Measurements from ENCODE around the gene TULP1. TPM values are rescaled to one million over a fixed set of nuclear protein-coding genes. Genes with fewer than 3 reads are reported as not detected.

TULP1 gene
- total and polyA plus RNA-seq, 2 of the 8 experiments (the other 6 are each of a cell fraction or from before 2014, with no cell fraction given) = 3.2 to 6.8 TPM

DNA sequence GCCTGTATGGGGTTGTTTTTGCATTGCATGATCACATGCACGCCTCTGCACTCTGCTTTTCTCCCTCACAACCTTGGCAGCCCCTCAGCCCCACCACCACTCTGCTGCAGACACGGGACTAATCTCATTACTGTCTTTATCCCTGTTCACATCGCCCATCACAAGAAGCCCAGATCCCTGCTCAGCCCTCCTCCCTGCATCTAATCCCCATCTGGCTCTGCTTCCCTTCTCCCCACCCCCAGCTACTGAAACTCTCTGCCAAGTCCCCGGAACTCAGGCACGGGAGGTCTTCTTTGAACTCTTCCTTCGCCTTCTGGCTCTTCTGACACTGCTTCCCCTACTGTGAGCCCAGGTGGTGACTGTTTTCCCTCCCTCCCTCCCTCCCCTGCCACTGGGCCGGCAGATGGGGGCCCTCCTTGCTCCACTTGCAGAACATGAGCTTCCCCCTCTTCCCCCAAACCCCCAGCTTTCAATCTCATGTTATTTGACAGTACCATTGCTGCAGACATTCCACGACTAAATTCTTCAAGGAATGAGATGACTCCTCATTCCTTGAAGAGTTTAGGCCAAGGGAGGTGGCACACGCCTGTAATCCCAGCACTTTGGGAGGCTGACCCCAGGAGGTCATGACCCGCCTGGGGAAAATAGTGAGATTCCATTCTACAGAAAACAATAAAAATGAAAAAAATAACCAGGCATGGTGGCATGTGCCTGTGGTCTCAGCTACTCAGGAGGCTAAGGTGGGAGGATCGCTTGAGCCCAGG is 21.9 kb upstream of the TULP1 start:
- Histone ChIP-seq H2AFZ (ENCODE audit: low read length) (peak overlapping the region; percentile 89), H3K9ac (replicated peaks in 1 of 4; ENCODE audit: extremely low read depth in 1 of 4, low read depth in 3 of 4, low read length in 3 of 4) (no peak overlapping the region), H2BK5ac (ENCODE audit: low read depth, low read length) (0 out of 2 replicates have a peak overlapping the region, but pooled peaks have one; percentile 18), H2BK20ac (ENCODE audit: low read length) (no peak overlapping the region), H3K36me3 (ENCODE audit: control insufficient read depth in 2 of 4, insufficient read depth in 4 of 4, low read length in 3 of 4) (no peaks in the 10 kb centered on the region), H3K14ac (ENCODE audit: insufficient read length) (no peak overlapping the region), H3K27me3 (replicated peaks in 1 of 4; ENCODE audit: control insufficient read depth in 3 of 4, extremely low read depth in 1 of 4, insufficient read depth in 3 of 4, low read length in 3 of 4) (no peaks in the 10 kb centered on the region), H2BK12ac (ENCODE audit: low read depth, low read length) (peak overlapping the region; percentile 78; the same call in 1 of the 2 replicates), H3K79me1 (ENCODE audit: low read depth, low read length) (no peaks in the 10 kb centered on the region), H3K4me1 (replicated peaks in 1 of 4; ENCODE audit: control insufficient read depth in 3 of 4, insufficient read depth in 4 of 4, low read length in 3 of 4) (peaks cover 2 to 9% (median 6%) of the 10 kb centered on the region in 4 experiments; a peak in 5 of 7 replicates), H3K9me3 (ENCODE audit: insufficient read depth in 2 of 2, low read depth in 1 of 2, low read length in 1 of 2) (no peaks in the 10 kb centered on the region), H3K79me2 (ENCODE audit: control insufficient read depth in 1 of 2, insufficient read depth in 2 of 2, low read length in 2 of 2) (no peaks in the 10 kb centered on the region), H3K18ac (ENCODE audit: extremely low read depth, low read length) (peak overlapping the region; percentile 38; the same call in 1 of the 2 replicates), H3K4ac (replicated peaks; ENCODE audit: insufficient read length, low read depth, low read length) (no peak overlapping the region), H2BK120ac (replicated peaks; ENCODE audit: low read depth, low read length) (no peak overlapping the region), H3K23ac (ENCODE audit: insufficient read length) (no peak overlapping the region), H3K23me2 (ENCODE audit: low read depth, low read length) (no peaks in the 10 kb centered on the region), H4K20me1 (replicated peaks in 1 of 2; ENCODE audit: control insufficient read depth in 1 of 2, insufficient read depth in 2 of 2, low read length in 2 of 2) (no peaks in the 10 kb centered on the region), H2BK15ac (ENCODE audit: low read length) (no peak overlapping the region), H4K91ac (replicated peaks; ENCODE audit: insufficient read length, low read length) (no peak overlapping the region), H4K5ac (ENCODE audit: insufficient read length, low read depth, low read length) (no peak overlapping the region), H2AK5ac (ENCODE audit: low read depth, low read length) (no peak overlapping the region), H4K8ac (ENCODE audit: extremely low read depth, insufficient read depth, low read length) (no peak overlapping the region), H3K56ac (replicated peaks; ENCODE audit: insufficient read length, low read depth, low read length) (no peak overlapping the region), H3K4me3 (ENCODE audit: extremely low read depth in 1 of 4, insufficient read depth in 2 of 4, low read depth in 3 of 4, low read length in 4 of 4) (no peak overlapping the region), H3K27ac (ENCODE audit: low read depth, low read length) (no peak overlapping the region), H3K4me2 (ENCODE audit: insufficient read depth in 1 of 2, low read depth in 2 of 2, low read length in 2 of 2) (peak overlapping the region in 1 of 2 experiments; percentile 9; a peak in 1 of 4 replicates)
- WGBS, 2 experiments (ENCODE audit: extremely low coverage in 1 of 2, insufficient coverage in 1 of 2, insufficient read length in 1 of 2, insufficient replicate concordance in 2 of 2, low coverage in 1 of 2, low lambda C conversion rate in 2 of 2, missing lambda C conversion rate in 1 of 2) = 68% methylated on average over 9 of the region's 11 CpGs; no CpG with 5 or more reads in 1 of the 2 experiments
- ChIA-PET POLR2A (ENCODE audit: partially characterized antibody) (interaction anchor here (0.6 to 1.9 kb wide), 3 partner anchors 13 to 60 kb away, joined by 3 to 5 read pairs (median 3); no protein-coding TSS in a partner anchor), CTCF (ENCODE audit: partially characterized antibody) (interaction anchor here (0.6 to 32.2 kb wide), 3 partner anchors 5 to 202 kb away, joined by 3 to 521 read pairs (median 521); no protein-coding TSS in a partner anchor)
- FAIRE-seq (no peak), DNase-seq (ENCODE audit: low read depth in 1 of 2, low spot score in 2 of 2) (no peak)
- TF ChIP-seq POLR2A (IDR thresholded peaks at IDR 0.05; ENCODE audit: control extremely low read depth in 1 of 2, low read depth in 2 of 2, low read length in 2 of 2) (no peak), RBBP5 (IDR thresholded peaks at IDR 0.05; ENCODE audit: borderline replicate concordance, low read depth, low read length) (peak; percentile 50; the same call in 1 of the 2 replicates)
